Embryonic facial prominence (tissue), 1 donor: ENCODE data around the gene FBXO36.
A peak's percentile ranks its signal among the peaks of the same experiment; 100 is the strongest.
"Not testable (repeated sequence)": the region's sequence is repeated elsewhere in the genome, so short reads cannot be mapped to it uniquely, and the experiment has no call there.

Experiments
- DNase-seq: peaks from one replicate; pipeline ENCODE4 v3.0.0-alpha.2; 2016; ENCODE audit errors: extremely low spot score

FBXO36 gene

DNA sequence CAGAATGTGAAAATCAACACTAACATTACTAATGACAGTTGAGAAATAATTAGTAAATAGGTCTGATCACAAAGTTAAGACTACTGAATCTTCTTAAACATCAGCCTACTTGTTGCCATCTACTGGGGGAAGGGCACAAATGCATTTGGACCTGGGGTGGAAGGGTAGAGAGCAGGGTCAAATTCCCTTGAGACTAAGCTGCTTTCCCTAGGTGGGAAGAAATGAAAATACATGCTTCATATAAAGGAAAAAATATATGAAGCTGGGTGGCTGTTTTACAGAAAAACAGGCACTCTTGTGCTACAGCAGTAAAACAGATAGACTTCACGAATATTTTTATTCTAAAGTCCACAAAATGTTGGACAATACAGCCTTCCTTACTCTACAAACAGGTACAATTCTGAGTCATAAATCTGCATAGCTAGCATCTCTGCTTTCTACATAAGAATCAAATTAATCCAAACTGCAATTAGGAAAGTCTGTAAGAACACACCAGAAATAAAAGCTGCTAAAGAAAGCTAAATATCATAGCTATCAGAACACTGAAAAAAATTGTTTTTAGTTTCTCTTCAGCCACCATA, 11.4 kb upstream of the FBXO36 start:
- DNase-seq, result no peak

DNA sequence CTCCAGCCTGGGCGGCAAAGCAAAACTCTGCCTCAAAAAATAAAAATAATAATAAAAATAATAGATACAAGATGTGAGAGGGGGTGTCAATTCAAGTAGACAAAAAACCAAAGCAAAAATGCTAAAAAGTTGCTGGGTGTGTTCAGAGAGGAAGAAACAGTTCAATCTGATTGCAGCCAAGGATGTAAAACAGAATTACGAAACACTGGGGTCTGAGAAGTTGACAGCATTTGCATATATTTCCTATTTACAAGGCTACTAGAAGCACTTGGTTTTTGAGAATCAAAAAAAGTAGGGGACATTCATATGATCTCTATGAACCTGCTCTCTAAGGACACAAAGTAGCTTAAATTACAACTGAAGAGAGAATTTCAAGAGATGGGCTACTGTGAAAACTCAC, 8.1 kb upstream of the FBXO36 start:
- no peak for DNase-seq

DNA sequence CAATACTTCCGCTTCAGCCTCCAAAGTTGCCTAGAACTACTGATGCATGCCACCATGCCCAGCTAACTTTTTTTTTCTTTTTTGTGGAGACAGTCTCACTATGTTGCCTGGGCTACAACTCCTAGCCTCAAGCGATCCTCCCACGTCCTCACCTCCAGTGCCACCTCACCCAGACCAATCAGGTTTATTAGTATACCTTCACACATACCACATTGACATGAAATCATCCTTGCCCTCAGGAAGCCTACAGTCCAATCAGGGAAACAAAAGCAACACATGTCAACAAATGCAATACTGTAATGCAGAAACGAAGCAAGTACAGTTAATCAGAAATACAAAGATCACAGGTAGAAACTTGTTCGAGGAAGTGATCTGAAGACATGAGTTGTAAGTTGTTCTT, 4.5 kb upstream of the FBXO36 start:
- no peak for DNase-seq

DNA sequence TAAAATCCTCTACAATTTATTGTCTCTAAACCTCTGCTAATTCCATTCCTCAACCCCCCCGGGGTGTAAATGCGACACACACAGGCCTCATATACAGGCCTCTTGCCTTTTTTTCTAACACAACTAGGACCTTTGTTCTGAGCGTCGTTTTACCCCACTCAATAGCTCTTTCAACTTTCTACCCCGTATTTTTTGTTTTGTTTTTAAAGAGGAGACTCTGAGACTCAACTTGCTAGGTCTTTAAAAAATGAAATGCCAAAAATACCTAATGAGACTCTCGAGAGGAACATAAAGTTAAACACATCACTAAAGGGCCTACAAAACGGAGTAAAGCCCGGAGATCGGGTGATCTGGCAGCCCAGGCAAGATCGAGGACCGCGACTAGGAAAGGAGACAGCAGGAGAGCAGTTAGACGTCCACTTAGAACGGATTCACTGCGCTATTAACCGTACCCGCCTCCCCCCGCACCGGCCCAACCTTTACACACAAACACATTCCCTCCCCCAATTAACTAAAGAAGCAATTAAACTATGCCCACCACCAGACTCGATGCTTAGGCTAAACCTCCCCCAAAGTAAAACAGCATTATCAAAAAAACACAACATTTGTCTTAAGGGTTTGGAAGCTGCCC, 2.2 kb upstream of the FBXO36 start:
- no peak for DNase-seq

DNA sequence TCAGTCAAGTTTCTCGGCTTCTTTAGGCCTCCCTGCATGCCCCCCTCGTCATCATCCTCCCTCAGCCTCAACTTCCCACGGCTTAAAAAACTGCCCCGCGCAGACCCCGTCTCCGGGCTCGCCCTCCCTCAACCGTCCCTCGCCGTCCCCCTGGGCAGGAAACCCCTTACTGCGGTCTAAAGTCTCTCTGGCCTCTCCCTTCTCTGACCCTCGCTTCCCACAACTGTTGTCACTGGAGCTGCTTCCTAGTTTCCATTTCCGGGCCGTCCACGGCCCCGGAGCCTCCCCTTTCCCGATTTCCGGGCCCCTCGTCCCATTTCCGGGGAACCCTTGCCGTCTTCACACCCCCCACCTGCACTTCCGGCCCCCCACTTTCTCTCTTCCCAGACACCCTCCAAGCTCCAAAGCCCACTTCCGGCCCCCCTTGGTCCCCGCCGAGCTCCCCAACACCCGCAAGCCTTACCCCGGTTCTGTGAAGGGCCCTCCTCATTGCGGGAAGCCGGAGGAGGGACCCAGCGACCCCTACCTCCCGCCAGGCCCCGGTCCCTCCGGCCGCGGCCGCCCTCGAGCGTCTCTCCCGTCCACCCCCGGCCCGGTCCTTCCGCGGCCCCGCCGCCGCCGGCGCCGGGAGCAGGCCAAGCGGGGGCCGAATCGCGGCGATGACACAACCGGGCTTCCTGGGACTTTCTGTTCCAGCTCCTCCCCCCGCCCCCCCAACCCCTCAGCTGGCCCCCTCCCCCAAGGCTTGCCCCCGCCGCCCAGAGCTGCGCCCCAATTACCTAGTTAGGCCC, 1.0 kb upstream of the FBXO36 start:
- peak; percentile 45 for DNase-seq

DNA sequence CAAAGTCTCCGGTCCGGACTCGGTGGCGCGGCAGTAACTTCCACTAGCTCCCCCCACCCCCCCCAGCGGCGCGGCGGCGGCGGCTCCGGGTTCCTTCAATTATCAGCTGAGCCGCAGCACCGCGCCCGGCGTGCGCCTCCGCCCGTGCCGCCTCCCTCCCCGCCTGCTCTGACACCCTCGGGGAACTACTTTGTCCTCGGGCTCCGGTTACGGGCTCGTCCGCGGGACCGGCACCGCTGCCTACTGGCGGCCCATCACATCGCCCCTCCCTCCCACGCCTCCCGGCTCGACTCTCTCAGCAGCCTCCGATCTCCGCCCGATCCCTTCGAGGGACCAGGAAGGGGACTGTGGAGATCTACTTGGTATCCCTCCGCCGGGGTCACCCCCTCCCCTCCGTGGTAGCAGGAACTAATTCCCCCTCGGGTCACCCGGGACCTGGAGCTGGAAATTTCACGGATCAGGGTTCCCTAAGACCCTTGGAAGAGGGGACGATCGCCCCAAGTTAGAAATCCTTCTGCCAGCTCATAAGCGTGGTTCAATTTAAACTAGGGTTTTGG, 333 bp upstream of the FBXO36 start, which contains the start of gene TRIP12:
TRIP12 (minus strand) TSS at position 118 of the 557 bp plus-strand sequence. CDS start 41,930 bp downstream, outside the sequence.
- DNase-seq, result peak; percentile 93

DNA sequence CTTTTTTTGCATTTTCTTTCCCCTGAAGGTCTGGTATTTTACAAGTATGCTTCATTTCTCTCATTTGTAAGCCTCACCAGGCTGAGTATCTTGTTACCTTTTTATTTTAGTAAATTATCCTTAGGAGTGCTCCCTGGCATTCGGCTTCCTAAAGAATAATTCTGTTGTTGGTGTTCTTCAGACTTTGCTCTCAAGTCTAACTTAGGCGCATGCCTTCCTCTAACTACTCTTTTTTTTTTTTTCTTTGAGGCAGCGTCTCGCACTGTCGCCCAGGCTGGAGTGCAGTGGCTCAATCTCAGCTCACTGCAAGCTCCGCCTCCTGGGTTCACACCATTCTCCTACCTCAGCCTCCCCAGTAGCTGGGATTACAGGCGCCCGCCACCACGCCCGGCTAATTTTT, 2.2 kb downstream of the FBXO36 start:
- not testable (repeated sequence) for DNase-seq

DNA sequence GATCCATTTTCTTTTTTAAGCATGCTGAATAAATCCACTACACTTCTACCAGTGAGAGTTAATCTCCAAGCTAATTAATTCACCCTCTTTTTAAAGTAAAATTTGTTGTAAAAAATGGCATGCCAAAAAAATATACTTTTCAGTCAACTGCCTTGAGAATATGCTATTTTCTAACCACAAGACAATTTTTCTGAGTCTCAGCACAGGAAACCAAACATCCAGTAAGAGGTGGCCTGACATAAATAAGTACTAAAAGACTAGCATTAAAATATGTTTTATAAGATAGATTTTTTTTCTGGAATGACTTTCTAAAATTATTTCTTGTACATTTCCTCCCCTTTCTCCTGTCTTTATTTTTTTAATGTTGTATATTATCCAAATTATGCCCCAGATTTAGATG, 2.9 kb downstream of the FBXO36 start:
- no peak for DNase-seq

DNA sequence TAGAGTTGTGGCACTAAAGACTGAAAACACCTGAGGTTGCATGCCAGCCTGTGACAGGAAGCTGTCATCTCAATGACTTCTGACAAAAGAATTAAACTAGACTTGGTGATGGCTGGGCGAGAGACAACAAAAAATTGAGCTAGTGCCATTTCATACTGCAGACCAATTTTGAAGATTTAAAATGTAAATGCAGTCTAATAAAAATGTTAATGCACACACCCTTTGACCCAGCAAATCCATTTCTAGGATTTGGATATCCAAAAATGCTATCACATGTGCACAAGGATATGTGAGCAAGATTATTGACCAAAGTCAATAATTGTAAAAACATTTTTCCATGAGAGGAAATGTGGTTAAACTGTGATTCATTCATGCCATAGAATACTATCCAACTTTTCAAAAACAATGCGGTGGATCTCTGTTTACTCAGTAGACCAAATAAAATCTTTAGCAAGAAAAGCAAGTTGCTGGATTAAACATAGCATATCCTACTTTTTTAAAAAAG, 5.6 kb downstream of the FBXO36 start:
- DNase-seq, result no peak

DNA sequence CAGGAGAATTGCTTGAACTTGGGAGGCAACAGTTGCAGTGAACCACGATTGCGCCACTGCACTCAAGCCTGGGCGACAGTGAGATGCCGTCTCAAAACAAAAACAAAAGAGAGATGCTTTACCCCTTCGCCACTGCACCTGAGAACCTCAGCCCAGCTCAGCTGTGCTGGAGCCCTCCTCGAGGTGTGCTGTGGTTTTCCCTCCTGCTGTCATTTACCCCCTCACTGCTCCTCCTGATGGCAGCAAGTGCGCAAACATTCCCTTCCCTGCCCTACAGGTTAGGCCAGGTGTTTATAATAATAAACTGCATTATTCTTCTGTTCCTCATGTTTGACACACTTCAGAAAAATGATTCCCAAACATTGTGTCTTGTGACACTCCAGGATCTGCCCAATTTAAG, 8.4 kb downstream of the FBXO36 start:
- DNase-seq, result no peak

DNA sequence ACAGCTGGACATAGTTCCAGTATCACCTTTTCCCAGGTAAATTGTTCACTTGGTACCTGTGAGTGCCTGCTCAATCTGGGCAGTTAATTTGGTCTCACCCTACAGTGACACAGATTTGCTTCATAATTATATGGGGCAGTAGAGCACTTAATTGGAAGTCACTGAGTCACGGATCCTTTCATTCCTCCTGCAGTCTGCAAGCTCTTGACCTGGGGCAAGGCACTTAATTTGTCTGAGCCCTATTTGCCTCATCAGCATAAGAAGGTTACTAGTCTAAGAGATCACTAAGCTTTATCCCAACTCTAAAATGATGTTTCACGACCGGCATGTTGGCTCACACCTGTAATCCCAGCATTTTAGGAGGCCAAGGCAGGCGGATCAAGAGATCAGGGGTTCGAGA, 8.9 kb downstream of the FBXO36 start:
- no peak for DNase-seq

DNA sequence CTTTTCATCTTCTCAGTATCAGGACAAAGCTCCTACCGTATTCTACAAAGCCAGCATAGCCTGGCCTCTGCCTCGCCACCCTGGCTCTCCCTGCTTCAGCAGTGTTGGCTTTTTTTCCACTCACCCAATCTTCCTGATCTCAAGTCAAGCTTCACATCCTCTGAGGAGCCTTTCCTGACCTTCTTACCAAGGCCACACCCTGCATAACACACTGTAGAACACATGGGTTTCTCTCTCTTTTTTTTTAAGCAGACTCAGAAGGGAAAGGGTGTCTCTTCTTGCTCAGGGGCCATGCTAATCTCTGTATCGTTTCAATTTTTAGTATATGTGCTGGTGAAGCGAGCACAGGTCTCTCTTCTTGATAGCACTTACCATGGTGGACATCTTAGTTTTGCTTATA, 15.2 kb downstream of the FBXO36 start:
- DNase-seq, result no peak

DNA sequence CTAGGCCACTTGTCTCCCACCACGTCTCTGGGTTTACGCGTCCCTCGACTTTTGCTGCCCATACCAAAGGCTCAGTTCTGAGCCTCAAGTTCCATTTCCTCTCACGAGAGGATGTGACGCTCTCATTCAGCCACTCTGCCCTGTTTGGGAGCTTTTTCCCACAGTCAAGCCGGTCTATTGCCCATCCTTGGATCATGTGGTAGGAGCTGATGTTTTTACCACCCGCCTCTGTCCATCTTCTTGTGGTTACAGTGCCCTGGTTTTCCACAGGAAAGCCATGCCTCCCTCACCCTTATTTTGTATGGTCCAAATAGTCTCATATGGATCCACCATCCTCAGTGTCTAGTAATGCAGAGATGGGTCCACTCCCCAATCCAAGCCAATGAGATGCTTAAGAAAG, 20.4 kb downstream of the FBXO36 start:
- DNase-seq, result no peak

DNA sequence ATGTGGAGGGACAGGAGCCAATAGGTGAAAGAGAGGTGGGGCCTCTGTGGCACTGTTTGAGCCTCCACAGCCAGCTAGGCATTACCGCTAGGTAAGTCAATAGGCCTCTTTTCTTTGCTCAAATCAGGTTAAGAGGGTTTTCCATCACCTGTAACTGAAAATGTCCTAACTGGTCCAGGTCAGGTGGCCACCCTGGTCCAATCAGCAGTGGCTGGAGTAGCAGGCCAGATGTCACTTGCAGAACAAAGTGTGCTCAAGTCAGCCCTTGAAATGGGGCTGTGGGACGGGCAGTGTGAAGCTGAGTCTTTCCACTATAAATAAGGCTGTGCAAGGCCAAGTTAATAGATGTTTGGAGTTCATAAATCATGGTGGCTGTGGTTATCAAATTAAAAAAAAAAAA, 20.9 kb downstream of the FBXO36 start:
- DNase-seq, result no peak

DNA sequence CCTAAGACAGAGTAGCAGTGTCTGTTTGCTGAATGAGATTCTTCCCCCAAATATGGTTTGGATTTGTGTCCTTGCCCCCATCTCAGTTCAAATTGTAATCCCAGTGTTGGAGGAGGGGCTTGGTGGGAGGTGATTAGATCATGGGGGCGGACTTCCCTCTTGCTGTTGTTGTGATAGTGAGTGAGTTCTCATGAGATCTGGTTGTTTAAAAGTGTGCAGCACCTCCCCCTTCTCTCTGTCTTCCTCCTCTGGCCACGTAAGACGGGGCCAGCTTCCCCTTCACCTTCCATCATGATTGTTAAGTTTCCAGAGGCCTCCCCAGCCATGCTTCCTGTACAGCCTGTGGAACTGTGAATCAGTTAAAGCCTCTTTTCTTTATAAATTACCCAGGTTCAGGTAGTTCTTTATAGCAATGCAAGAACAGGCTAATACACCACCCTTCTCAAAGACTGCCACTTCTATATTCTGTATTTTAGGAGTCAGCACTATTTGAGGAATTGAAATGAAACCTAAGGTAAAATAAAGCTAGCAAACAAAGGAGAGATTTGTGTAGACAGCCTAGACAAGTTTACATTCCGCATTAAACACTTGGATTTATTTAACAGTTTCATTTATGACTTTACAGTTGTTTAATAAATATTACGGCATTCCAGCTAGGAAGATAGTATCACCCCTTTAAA, 21.6 kb downstream of the FBXO36 start:
- DNase-seq, result no peak

DNA sequence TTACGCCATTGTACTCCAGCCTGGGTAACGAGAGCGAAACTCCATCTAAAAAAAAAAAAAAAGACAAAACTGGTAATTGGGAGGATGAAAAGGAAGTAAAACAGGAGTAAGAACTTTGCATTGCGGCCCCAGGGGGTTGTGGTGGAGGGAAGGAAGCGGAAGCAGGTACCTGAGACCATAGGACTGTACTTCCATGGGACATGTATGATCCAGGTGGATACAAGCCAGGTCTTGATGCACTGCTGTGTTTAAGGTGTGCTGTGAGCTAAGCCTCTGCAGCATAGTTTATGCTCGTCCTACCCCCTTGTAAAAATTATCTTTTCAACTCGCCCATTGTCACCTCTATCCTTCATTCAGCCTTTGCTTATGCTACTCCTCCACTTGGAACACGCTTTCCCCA, 23.7 kb downstream of the FBXO36 start:
- no peak for DNase-seq

DNA sequence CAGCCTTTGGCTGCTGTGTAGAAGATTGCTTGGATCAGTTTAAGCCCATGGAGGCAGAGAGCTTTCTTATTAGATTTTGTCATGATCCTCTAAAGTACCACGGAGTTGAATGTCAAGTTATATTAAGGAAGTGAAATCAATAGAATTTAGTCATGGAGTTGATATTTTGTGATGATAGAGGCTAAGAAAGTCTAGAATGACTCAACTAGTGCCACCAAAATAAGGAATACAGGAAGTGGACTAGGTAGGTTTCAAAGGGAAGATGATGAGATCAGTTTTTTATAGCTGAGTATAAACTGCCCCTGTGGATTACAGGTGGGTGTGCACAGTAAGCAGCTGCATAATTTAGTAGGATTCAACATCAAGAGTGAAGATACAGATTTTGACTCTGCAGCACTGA, 25.2 kb downstream of the FBXO36 start:
- no peak for DNase-seq

DNA sequence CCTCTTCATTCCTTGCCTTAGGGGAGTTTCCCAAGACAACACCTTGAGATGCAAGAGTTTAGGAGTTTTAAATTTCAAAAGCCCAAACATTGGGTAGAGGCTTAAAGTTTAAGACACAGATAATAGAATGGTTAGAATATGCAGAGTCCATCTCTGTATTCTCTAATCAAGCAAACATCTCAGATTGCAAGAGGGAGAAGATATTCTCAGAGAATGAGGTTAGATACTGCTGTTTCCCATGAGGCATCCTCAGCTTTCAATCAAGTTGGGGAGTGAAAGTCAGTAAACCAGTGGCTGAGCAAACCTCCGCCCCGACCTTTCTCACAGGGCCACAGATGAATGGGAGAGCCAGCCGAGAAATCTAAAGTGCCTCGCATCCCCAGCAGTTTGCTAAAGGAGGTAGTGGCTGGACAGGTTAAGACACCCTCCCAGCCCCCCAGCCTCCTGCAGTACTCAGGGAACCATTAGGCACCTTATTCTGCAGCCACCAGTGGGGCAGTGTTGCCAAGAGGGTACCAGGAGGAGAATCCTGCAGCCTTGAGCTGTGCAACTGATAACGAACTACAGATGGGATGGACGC, 30.0 kb downstream of the FBXO36 start:
- DNase-seq, result no peak

DNA sequence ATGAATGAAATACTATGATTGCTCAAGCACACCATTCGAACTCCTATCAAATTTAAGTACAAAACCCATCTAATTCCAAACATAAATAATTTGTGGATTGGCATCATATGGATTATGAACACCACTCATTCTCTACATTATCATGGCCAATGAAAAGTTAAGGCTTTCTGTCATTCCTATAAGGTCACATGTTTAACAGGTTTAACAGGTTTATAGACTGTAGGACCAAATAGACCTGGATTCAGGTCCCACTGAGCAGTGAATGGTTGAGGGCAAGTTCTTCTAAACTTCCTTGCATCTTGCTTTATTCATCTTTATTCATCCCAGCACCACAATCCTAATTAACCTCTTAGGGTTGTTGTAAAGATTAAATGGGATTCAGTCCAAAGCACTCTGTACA, 33.4 kb downstream of the FBXO36 start:
- no peak for DNase-seq

DNA sequence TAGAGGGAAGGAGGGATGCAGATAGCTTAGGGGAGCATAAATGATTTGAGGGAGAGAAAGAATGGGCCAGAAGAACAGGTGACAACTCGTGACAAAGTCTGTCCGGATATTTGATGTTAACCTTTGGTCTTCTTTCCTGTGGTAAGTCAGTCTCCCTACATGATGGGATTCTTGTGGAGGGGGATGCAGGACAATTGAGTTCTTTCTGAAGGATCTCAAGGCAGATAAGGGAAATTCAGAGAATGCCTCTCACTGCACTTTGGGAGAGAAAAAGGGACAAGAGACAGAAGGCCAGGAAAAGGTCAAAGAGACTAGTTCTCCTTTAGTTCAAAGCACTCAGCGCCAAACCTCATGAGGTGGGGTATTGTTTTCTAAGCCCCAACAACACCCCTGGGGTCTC, 34.2 kb downstream of the FBXO36 start:
- no peak for DNase-seq

DNA sequence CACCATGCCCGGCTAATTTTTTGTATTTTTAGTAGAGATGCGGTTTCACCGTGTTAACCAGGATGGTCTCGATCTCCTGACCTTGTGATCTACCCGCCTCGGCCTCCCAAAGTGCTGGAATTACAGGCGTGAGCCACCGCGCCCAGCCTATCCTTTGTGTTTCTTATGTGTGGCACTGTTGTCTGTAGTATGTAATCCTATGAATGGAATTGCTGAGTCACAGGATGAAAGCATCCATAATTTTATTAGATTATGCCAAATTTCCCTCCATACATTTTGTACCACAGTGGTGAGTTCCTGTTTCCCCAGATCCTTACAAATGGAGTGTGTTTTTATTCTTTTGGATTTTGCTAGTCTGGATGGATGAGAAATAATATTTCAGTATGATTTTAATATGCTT, 41.3 kb downstream of the FBXO36 start:
- DNase-seq, result not testable (repeated sequence)

DNA sequence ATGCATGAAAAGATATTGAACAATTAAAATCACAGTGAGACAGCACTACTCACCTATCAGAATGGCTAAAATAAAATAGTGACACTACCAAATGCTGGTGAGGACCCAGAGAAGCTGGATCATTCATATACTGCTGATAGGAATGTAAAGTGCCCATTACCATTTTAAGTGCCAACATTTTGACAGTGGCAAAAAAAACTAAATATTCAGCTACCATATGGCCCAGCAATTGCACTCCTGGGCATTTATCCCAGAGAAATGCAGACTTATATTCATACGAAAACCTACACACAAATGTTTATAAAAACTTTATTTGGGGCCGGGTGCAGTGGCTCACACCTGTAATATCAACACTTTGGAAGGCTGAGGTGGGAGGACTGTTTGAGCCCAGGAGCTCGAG, 47.6 kb downstream of the FBXO36 start:
- no peak for DNase-seq
